RWPE2 (cell line): ENCODE results near the gene GCNT2.

Experiments
- ATAC-seq: fragments of 200-7000 bp; cut with Tn5 transposase; 3 replicates; pipeline ENCODE4 v1.9.1; 2021; ENCODE audit warnings: low read depth
- DNase-seq: peaks from one replicate; pipeline ENCODE4 v3.0.0-alpha.2; 2020; ENCODE audit warnings: low spot score
- H3K27ac ChIP-seq: fragments of 450-650 bp; 2 replicates; pipeline ENCODE4 v1.5.1; 2017; ENCODE audit warnings: mild to moderate bottlenecking; ENCODE audit not compliant: poor library complexity, severe bottlenecking
- H3K27me3 ChIP-seq: fragments of 250-450 bp; sonication (Bioruptor Pico); 2 replicates; pipeline ENCODE4 v1.5.1; 2021; ENCODE audit warnings: mild to moderate bottlenecking, moderate library complexity; ENCODE audit not compliant: insufficient read depth, poor library complexity, severe bottlenecking
- H3K36me3 ChIP-seq: fragments of 250-450 bp; sonication (Bioruptor Pico); 2 replicates; pipeline ENCODE4 v1.5.1; 2020; ENCODE audit warnings: low read depth, mild to moderate bottlenecking, moderate library complexity
- H3K4me1 ChIP-seq: fragments of 250-450 bp; sonication (Bioruptor Pico); 2 replicates; pipeline ENCODE4 v1.5.1; 2021; ENCODE audit warnings: mild to moderate bottlenecking, moderate library complexity; ENCODE audit not compliant: insufficient read depth, poor library complexity, severe bottlenecking
- H3K4me3 ChIP-seq: fragments of 250-450 bp; sonication (Bioruptor Pico); 2 replicates; pipeline ENCODE4 v1.5.1; 2021; ENCODE audit warnings: mild to moderate bottlenecking, moderate library complexity; ENCODE audit not compliant: severe bottlenecking
- H3K9me3 ChIP-seq: fragments of 250-450 bp; sonication (Bioruptor Pico); 2 replicates; pipeline ENCODE4 v1.5.1; 2021; ENCODE audit warnings: mild to moderate bottlenecking, moderate library complexity; ENCODE audit not compliant: severe bottlenecking
- CTCF ChIP-seq: fragments of 450-650 bp; IDR thresholded peaks from one replicate; pipeline ENCODE4 v1.5.1; 2017; ENCODE audit warnings: mild to moderate bottlenecking, moderate library complexity; ENCODE audit not compliant: poor library complexity, severe bottlenecking

The GCNT2 gene

GRCh38 chr6:10545482-10545881 lies 24.3 kb downstream of the GCNT2 start:
- Histone ChIP-seq H3K36me3 (no peaks in the 10 kb centered on the region), H3K27ac (no peak overlapping the region), H3K27me3 (no peaks in the 10 kb centered on the region), H3K9me3 (no peaks in the 10 kb centered on the region), H3K4me3 (no peak overlapping the region), H3K4me1 (no peaks in the 10 kb centered on the region)
- DNase-seq (no peak), ATAC-seq (no peak)
- TF ChIP-seq CTCF, result no peak

GRCh38 chr6:10547809-10548208 lies 26.7 kb downstream of the GCNT2 start:
- DNase-seq (no peak), ATAC-seq (no peak)
- no peaks in the 10 kb centered on the region for H3K36me3 ChIP-seq

GRCh38 chr6:10550764-10551163 lies 29.6 kb downstream of the GCNT2 start:
- TF ChIP-seq CTCF, result no peak
- H3K4me3 ChIP-seq, result no peak overlapping the region
- H3K27me3 ChIP-seq, result no peaks in the 10 kb centered on the region
- ATAC-seq, result no peak
- H3K27ac ChIP-seq, result no peak overlapping the region
- DNase-seq, result no peak
- H3K36me3 ChIP-seq, result no peaks in the 10 kb centered on the region
- H3K9me3 ChIP-seq, result no peaks in the 10 kb centered on the region
- H3K4me1 ChIP-seq, result no peaks in the 10 kb centered on the region

More at GRCh38 chr6:10547809-10548208, 26.7 kb downstream of the GCNT2 start:
- Histone ChIP-seq H3K27me3 (no peaks in the 10 kb centered on the region), H3K27ac (no peak overlapping the region), H3K4me3 (no peak overlapping the region), H3K9me3 (no peaks in the 10 kb centered on the region), H3K4me1 (no peaks in the 10 kb centered on the region)
- no peak for TF ChIP-seq CTCF

GRCh38 chr6:10552270-10552810 lies 31.2 kb downstream of the GCNT2 start:
- ATAC-seq (no peak), DNase-seq (no peak)
- TF ChIP-seq CTCF, result no peak
- Histone ChIP-seq H3K4me1 (no peaks in the 10 kb centered on the region), H3K4me3 (no peak overlapping the region), H3K36me3 (no peaks in the 10 kb centered on the region), H3K9me3 (no peaks in the 10 kb centered on the region), H3K27ac (no peak overlapping the region), H3K27me3 (no peaks in the 10 kb centered on the region)

- no peaks in the 10 kb centered on the region for H3K36me3 ChIP-seq
- no peak for TF ChIP-seq CTCF
- no peak overlapping the region for H3K27ac ChIP-seq
- H3K9me3 ChIP-seq, result no peaks in the 10 kb centered on the region
- no peaks in the 10 kb centered on the region for H3K4me1 ChIP-seq
- H3K4me3 ChIP-seq, result no peak overlapping the region
- no peaks in the 10 kb centered on the region for H3K27me3 ChIP-seq
- ATAC-seq (no peak), DNase-seq (no peak)
Observed at GRCh38 chr6:10553871-10554270, 32.7 kb downstream of the GCNT2 start.
